Activated naive CD8-positive, alpha-beta T cell (primary cell): ENCODE data around the gene MAP3K7CL.

Experiments used
- H3K27ac Mint-ChIP-seq: one replicate; pipeline ENCODE4 v1.8.0; 2021; ENCODE audit warnings: mixed read lengths
- H3K27me3 Mint-ChIP-seq: one replicate; pipeline ENCODE4 v1.8.0; 2021; ENCODE audit warnings: mixed read lengths
- H3K36me3 Mint-ChIP-seq: one replicate; pipeline ENCODE4 v1.8.0; 2021; ENCODE audit warnings: mixed read lengths
- H3K4me1 Mint-ChIP-seq: one replicate; pipeline ENCODE4 v1.8.0; 2021; ENCODE audit warnings: low read depth, mixed read lengths
- H3K4me3 Mint-ChIP-seq: one replicate; pipeline ENCODE4 v1.8.0; 2021; ENCODE audit warnings: mild to moderate bottlenecking, mixed read lengths
- H3K9me3 Mint-ChIP-seq: one replicate; pipeline ENCODE4 v1.8.0; 2021; ENCODE audit warnings: low read depth, mixed read lengths

Gene MAP3K7CL

DNA sequence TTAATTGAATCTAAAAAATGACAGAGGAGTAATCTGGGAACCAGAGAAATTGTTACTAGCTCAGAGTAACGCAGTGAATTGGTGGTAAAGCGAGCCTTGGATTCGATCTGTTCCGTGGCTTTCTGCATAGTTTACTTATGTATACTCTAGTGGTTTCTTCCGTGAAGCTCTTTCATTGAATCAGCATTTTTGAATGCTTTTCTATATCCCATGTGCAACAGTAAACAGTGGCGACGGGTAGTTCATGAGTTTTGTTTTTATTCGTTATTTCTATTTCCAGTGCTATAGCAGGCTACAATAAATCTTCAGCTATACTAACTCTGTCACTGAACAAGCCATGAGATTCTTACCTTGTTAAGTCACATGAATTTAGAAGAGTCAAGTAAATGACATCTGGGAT, 14.5 kb upstream of the MAP3K7CL start:
- H3K4me3 Mint-ChIP-seq: no peak overlapping the region
- no peaks in the 10 kb centered on the region for H3K4me1 Mint-ChIP-seq
- no peak overlapping the region for H3K27ac Mint-ChIP-seq
- H3K36me3 Mint-ChIP-seq: peaks cover 10% of the 10 kb centered on the region
- no peaks in the 10 kb centered on the region for H3K9me3 Mint-ChIP-seq
- no peaks in the 10 kb centered on the region for H3K27me3 Mint-ChIP-seq

DNA sequence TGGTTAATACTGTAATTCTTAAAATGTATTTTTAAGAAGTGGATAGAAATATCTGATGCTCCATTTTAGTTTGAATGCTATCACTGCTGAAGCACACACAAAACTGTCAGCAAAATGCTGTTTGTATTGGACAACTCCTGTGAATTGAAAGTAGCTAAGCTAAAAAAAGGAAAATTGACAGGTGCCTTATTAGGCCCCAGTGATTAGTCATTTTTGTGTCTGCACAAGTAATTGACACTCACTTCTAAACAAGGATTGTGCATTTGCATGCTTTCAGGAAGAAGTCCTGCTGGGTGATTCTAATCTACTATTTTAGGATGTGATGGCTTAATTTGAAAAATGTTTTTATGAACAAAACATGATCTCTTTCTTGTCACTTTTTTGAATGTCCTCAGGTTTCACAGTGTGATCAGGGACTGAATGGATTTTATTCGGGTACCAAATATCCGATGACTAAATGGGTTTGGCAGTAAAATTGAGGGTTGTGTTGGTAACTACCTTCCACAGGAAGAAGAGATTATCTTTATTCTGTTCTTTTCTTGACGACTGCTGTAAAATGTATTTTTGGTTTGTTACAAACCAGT, 13.0 kb upstream of the MAP3K7CL start:
- H3K27me3 Mint-ChIP-seq: no peaks in the 10 kb centered on the region
- H3K27ac Mint-ChIP-seq: no peak overlapping the region
- no peak overlapping the region for H3K4me3 Mint-ChIP-seq
- H3K4me1 Mint-ChIP-seq: no peaks in the 10 kb centered on the region
- no peaks in the 10 kb centered on the region for H3K9me3 Mint-ChIP-seq
- H3K36me3 Mint-ChIP-seq: peaks cover 5% of the 10 kb centered on the region

DNA sequence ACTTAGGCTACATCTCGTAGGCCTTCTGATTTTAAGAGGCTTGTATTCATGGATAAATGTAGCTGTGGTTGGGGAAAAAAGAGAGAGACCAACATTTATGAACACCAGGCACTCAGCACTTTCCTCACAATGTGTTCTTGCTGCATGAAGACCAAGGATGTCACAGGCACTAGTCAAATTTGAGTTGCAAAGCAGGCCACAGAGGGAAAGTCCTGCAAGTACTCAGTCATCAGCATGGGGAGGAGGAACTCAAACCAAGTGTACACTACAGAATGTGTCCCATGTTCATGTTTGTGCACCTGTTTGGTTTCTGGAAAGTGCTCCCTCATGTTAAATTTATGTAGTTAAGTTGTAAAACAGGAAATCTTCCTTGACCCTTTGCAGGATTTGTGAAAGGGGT, 8.7 kb upstream of the MAP3K7CL start:
- Mint-ChIP-seq H3K4me1 (no peaks in the 10 kb centered on the region), H3K27me3 (no peaks in the 10 kb centered on the region), H3K27ac (no peak overlapping the region), H3K36me3 (peaks cover 4% of the 10 kb centered on the region), H3K4me3 (no peak overlapping the region), H3K9me3 (no peaks in the 10 kb centered on the region)

DNA sequence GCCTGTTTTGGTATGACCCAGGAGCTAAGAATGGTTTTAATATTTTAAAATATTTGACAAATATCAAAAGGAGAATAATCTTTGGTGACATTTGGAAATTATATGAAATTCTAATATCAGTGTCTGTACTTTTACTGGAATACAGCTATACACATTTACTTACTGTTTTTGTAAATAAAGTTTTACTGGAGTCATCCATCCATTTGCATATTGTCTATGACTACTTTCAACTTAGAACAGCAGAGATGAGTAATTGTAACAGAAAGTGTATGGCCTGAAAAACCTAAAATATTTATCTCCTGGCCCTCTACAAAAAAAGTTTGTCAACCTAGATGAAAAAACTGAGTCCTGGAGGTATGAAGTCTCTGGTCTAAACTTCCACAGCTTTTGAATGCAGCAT, 5.8 kb upstream of the MAP3K7CL start:
- no peaks in the 10 kb centered on the region for H3K27me3 Mint-ChIP-seq
- H3K4me3 Mint-ChIP-seq: no peak overlapping the region
- H3K36me3 Mint-ChIP-seq: peaks cover 7% of the 10 kb centered on the region
- H3K9me3 Mint-ChIP-seq: peaks cover 4% of the 10 kb centered on the region
- no peak overlapping the region for H3K27ac Mint-ChIP-seq
- H3K4me1 Mint-ChIP-seq: no peaks in the 10 kb centered on the region

DNA sequence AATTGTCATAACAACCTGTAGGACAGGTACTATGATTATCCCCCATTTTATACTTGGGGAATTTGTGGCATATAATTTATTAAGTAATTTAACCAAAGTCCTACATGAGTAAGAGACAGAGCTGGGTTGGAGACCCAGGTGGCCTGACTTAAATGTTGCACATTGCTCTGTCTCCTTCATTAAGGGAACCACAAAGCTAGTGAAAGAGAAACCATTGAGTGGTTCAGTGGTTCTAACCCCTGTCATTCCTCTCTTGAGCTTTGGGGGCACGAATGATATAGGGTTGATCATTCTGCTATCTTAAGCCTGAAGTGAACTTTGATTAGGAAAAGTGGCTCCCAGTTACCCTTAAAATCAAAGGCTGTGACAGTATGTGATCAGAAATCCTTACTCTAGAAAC, 5.3 kb upstream of the MAP3K7CL start:
- H3K9me3 Mint-ChIP-seq: peaks cover 4% of the 10 kb centered on the region
- H3K27ac Mint-ChIP-seq: no peak overlapping the region
- H3K27me3 Mint-ChIP-seq: no peaks in the 10 kb centered on the region
- H3K36me3 Mint-ChIP-seq: peaks cover 5% of the 10 kb centered on the region
- no peak overlapping the region for H3K4me3 Mint-ChIP-seq
- no peaks in the 10 kb centered on the region for H3K4me1 Mint-ChIP-seq

DNA sequence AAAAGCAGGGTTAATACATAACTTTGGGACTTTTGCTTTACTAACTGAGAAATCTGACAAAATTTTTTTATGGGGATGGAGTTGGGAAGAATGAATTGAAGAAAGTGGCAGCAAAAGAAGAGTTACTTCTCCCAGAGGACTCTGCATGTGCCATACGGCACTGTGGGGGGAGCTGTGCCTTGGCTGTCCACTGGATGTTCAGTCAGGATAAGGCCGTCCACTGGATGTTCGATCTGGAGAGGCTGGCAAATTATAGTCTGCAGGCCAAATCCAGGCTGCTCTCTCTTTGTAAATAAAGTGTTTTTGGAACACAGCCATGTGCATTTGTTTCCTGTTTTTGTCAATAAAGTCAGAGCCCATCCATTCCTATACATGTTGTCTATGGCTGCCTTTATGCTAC, 4.5 kb upstream of the MAP3K7CL start:
- Mint-ChIP-seq H3K9me3 (peaks cover 4% of the 10 kb centered on the region), H3K36me3 (peaks cover 5% of the 10 kb centered on the region), H3K27me3 (no peaks in the 10 kb centered on the region), H3K4me1 (no peaks in the 10 kb centered on the region), H3K4me3 (no peak overlapping the region), H3K27ac (no peak overlapping the region)

DNA sequence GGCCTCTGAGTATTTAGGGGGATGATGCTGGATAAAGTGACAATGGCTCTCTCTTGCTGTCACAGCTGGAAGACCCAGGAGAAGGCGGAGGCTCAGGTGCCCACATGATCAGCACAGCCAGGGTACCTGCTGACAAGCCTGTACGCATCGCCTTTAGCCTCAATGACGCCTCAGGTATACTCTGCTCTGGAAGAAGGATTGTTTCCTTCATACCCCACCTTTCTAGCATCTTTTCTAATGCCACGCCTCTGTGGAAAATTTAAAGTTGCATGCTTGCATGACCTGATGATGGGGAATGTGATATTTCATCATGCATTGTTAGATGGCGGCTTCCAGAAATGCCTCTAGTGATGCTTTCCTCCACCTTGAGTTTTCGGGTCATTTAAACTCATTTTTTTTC, 2.8 kb downstream of the MAP3K7CL start:
- peaks cover 4% of the 10 kb centered on the region for H3K9me3 Mint-ChIP-seq
- H3K36me3 Mint-ChIP-seq: peaks cover 8% of the 10 kb centered on the region
- no peak overlapping the region for H3K4me3 Mint-ChIP-seq
- H3K4me1 Mint-ChIP-seq: no peaks in the 10 kb centered on the region
- no peak overlapping the region for H3K27ac Mint-ChIP-seq
- peaks cover 2% of the 10 kb centered on the region for H3K27me3 Mint-ChIP-seq

DNA sequence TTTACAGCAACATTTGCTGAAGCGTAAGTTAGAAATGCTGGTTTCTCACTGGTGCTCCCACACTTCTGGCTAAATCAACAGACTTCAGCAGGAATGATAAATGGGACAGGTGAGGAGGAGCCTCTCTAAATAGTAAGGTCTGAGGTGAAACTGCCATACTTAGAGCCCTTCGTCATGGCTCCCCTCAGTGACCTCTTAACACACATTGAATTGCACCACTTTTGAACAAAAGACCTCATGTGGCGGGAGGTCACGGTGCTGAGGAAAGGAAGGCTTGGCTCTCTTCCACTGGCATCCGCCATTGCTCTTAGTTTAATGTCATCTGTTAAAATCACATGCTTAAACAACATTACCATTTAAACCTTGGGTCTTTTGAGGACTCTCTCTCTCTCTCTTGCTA, 3.4 kb downstream of the MAP3K7CL start:
- H3K27me3 Mint-ChIP-seq: peaks cover 2% of the 10 kb centered on the region
- peaks cover 8% of the 10 kb centered on the region for H3K36me3 Mint-ChIP-seq
- H3K4me1 Mint-ChIP-seq: no peaks in the 10 kb centered on the region
- no peak overlapping the region for H3K4me3 Mint-ChIP-seq
- no peak overlapping the region for H3K27ac Mint-ChIP-seq
- peaks cover 4% of the 10 kb centered on the region for H3K9me3 Mint-ChIP-seq

DNA sequence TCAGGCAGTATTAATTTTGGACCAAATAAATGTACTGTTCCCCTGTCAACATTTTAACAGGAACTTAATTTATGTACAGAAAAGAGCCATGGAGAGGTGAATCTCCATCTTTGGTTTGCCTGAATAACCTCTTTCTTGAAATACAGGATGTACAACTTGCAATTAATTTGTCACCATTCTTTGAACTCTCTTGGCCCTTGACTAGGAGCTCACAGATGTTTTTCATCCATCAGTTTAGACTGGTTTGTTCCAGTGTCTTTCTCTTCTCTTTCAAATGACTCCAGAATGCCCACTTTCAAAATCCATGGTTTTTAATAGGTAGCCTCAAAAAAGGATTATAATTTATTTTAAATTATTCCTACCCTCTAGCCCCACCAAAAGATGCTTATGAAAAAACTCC, 5.0 kb downstream of the MAP3K7CL start:
- no peak overlapping the region for H3K4me3 Mint-ChIP-seq
- peaks cover 5% of the 10 kb centered on the region for H3K36me3 Mint-ChIP-seq
- H3K4me1 Mint-ChIP-seq: no peaks in the 10 kb centered on the region
- no peak overlapping the region for H3K27ac Mint-ChIP-seq
- H3K9me3 Mint-ChIP-seq: no peaks in the 10 kb centered on the region
- H3K27me3 Mint-ChIP-seq: peaks cover 2% of the 10 kb centered on the region

DNA sequence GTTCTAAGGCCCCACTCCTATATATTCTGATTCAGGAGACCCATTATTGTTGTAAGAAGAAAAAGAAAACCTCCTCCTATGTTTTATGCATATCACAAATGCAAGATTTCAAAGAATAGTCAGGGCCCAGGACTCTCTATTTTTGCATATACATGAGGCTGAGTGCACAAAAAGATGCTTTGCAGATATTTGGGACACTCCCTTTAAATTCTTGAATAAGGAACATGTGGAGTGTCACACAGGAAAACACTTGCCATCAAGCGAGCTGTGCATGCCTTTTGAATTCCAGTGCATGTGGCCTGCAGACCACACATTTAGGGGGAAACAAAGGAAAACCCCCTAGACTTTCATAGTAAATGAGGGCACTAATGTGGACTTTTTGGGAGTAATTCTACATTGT, 5.6 kb downstream of the MAP3K7CL start:
- H3K27ac Mint-ChIP-seq: no peak overlapping the region
- no peaks in the 10 kb centered on the region for H3K4me1 Mint-ChIP-seq
- H3K36me3 Mint-ChIP-seq: peaks cover 5% of the 10 kb centered on the region
- H3K4me3 Mint-ChIP-seq: no peak overlapping the region
- H3K27me3 Mint-ChIP-seq: peaks cover 2% of the 10 kb centered on the region
- H3K9me3 Mint-ChIP-seq: no peaks in the 10 kb centered on the region

DNA sequence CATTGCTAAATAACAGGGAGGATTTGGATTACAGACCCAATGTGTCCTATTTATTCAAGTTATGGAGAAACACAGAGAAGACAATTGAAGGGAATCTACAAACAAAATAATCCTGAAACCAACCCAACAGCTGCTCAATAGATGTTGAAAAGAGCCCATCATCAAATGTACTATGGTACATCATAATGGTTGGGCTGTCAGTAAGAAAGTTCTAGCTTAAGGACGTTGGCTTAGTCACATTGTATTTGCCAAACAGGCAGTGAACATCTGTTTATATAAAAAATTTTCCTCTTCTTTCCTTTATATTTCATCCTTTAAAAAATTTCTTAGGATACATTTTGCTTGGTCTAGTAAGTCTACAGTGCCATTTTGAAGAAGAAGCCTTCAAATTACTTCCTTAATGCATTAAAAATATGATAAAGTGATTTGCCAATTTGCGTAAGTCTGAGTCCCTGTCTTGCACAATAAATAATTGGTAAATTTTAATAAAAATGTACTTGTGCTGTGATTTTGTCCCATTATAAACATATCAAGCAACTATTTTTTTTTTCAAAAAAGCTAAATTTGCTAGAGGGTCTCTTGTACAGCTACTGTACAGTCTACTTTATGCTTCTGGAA, 14.4 kb downstream of the MAP3K7CL start:
- Mint-ChIP-seq H3K27ac (no peak overlapping the region), H3K9me3 (no peaks in the 10 kb centered on the region), H3K27me3 (no peaks in the 10 kb centered on the region), H3K4me1 (peaks cover 8% of the 10 kb centered on the region), H3K4me3 (no peak overlapping the region), H3K36me3 (no peaks in the 10 kb centered on the region)

DNA sequence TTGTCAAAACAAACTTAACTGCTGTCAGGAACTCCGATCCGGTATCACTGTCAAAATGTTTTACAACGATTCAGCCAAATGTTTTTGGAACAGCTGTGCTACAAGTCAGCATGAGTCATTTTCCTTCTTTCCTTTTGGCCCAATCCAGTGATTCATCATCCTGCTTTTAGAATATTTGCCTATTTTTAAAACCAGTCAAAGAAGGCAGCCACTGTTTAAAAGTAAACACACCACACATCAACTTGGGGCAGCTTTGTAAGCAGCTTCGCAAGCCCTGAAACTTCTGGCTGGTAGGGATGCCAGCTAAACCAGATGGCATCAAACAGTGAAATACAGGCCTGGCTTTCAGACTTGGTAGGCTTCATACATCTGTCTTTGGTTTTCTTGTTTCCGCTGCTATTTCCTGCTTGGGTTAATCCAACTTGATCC, 14.9 kb downstream of the MAP3K7CL start:
- Mint-ChIP-seq H3K27ac (no peak overlapping the region), H3K36me3 (no peaks in the 10 kb centered on the region), H3K4me1 (peaks cover 8% of the 10 kb centered on the region), H3K9me3 (no peaks in the 10 kb centered on the region), H3K27me3 (no peaks in the 10 kb centered on the region), H3K4me3 (no peak overlapping the region)

DNA sequence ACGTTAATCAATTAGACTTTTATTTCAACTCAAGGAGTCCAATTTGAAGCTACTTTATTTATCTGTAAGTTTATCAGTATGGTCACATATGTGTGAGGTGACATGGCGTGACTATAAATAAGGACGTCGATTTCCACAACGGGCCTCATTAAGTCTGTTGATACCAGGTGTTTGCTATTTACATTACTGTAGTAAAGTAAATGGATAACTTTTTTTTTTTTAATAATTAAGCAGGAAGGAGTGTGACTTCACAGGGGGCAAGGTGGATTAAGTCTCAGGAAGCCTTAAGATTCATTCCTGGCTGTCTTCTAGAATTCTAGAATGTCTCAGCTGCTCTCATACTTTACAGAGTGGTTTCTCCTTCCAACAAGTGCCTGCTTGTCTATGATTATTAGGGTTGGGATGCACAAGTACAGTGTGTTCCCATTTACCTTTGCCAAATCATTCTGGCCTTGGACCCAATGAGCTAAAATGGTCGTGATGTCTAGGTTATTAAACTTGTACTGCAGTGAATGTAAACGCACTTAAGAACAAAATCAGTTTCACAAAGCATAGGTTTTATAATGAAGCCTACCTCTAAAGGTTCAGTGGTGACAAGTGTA, 15.5 kb downstream of the MAP3K7CL start:
- no peaks in the 10 kb centered on the region for H3K36me3 Mint-ChIP-seq
- H3K27ac Mint-ChIP-seq: no peak overlapping the region
- no peaks in the 10 kb centered on the region for H3K27me3 Mint-ChIP-seq
- H3K9me3 Mint-ChIP-seq: no peaks in the 10 kb centered on the region
- H3K4me3 Mint-ChIP-seq: no peak overlapping the region
- H3K4me1 Mint-ChIP-seq: peaks cover 8% of the 10 kb centered on the region

DNA sequence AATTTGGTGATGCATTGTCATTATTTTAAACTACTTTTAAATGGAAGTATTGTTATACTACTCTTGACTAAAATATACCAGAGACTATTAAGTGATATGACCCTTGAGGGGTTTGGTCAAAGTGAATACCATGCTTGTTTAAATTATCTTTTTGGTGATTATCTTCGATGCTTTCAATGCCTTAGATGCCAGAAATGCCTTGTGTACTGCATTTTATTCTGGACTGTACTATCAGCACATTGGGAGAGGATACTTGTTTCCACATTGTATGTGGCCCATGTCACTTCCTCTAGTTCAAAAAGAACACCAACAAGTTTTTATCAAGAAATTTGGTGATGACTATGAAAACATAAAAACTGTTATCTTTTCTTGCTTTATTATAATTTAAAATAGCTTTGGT, 16.3 kb downstream of the MAP3K7CL start:
- Mint-ChIP-seq H3K27ac (no peak overlapping the region), H3K4me1 (peaks cover 8% of the 10 kb centered on the region), H3K9me3 (no peaks in the 10 kb centered on the region), H3K27me3 (no peaks in the 10 kb centered on the region), H3K36me3 (no peaks in the 10 kb centered on the region), H3K4me3 (no peak overlapping the region)

DNA sequence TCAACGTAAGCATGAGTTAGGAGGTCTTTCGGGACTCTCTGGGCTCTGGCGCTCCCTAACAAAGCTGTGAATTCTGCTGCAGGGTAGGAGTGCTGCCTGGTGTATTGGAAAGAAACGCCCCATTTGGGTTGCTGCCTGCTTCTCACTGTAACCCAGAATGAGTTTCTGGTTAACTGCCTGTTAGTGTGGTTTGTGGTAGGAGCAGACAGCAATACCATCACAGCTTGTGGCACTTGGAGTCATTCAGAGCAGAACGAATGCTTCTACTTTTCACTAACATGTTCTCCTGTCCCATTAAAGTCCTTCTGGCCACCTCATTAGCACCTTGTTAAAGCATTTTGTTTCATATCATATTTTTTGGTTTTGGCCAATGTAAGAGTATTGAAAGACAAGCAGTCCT, 18.1 kb downstream of the MAP3K7CL start:
- Mint-ChIP-seq H3K27ac (no peak overlapping the region), H3K4me3 (no peak overlapping the region), H3K4me1 (peaks cover 8% of the 10 kb centered on the region), H3K27me3 (no peaks in the 10 kb centered on the region), H3K9me3 (no peaks in the 10 kb centered on the region), H3K36me3 (peaks cover 2% of the 10 kb centered on the region)
